NCI-H146 treated with DMSO at 0.1 percent for 48 hours (cell line): ENCODE measurements around the gene PXMP2.
"Not testable (repeated sequence)": the region's sequence is repeated elsewhere in the genome, so short reads cannot be mapped to it uniquely, and the experiment has no call there.

ENCODE experiments used
- DNase-seq: peaks from one replicate; lab custom pipeline; 2025; ENCODE audit not compliant: unreplicated experiment; lab: John Stamatoyannopoulos, UW

PXMP2 gene

DNA sequence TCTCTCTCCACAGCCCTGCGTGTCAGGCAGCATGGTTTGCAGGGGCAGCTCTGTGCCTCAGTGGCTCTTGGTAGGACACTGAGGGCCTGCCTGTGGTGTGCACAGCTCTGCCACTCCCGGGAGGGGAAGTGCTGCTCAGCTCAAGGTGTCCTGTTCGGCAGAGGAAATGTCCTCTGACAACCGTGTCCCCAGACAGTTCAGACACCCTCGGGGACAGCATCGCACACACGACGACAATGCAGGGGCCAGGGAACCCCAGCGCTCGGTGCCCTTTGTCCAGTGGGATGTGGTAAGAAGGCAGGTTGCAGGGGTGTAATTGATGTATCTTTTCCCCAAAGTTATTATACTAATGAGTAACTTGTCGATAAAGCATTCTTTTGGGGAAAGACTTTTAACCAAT, 60.0 kb downstream of the PXMP2 start:
- no peak for DNase-seq

DNA sequence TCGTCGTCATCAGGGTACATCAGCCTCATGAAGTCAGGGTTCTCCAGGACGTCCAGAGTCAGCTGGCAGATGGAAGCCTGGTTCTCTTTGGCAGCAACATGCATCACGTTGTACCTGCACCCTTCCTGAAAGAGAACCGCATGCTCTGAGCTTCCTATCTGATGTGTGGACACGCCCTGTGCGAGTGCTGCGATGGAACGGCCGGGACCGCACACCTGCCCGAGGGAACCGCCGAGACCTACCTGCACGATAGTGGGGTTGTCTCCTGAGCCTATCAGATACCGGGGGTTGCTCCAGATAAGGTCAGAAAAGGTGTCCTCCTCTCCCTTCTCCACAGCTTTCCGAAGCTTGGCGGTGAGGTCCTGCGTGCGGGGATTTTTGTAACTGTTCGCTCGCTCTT, 60.5 kb downstream of the PXMP2 start:
- no peak for DNase-seq

DNA sequence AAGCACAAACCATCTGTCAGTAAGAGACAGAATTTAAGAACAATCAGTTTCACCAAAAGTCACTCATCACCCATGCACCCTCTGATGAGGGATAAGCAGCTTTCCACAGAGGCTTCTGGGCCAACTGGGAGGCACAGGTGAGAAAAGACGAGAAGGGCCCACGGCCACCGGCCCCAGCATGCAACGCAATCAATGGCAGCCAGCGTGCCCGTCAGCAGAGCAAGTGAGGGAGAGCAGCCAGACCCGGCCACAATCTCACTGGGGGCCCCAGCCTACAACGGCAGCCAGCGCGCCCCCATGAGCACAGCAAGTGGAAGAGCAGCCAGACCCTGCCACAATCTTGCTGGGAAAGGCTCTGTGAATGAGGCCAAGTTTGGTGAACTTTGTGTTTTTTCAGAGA, 60.9 kb downstream of the PXMP2 start:
- no peak for DNase-seq

DNA sequence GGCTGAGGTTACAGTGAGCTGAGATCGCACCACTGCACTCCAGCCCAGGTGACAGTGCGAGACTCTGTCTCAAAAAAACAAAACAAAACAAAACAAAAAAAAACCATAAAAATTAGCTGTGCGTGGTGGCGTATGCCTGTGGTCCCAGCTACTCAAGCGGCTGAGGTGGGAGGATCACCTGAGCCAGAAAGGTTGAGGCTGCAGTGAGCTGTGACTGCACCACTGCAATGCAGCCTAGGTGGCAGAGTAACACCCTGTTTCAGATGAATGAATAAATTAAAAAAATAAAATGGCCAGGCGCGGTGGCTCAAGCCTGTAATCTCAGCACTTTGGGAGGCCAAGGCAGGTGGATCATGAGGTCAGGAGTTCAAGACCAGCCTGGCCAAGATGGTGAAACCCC, 66.3 kb downstream of the PXMP2 start:
- DNase-seq, result not testable (repeated sequence)

DNA sequence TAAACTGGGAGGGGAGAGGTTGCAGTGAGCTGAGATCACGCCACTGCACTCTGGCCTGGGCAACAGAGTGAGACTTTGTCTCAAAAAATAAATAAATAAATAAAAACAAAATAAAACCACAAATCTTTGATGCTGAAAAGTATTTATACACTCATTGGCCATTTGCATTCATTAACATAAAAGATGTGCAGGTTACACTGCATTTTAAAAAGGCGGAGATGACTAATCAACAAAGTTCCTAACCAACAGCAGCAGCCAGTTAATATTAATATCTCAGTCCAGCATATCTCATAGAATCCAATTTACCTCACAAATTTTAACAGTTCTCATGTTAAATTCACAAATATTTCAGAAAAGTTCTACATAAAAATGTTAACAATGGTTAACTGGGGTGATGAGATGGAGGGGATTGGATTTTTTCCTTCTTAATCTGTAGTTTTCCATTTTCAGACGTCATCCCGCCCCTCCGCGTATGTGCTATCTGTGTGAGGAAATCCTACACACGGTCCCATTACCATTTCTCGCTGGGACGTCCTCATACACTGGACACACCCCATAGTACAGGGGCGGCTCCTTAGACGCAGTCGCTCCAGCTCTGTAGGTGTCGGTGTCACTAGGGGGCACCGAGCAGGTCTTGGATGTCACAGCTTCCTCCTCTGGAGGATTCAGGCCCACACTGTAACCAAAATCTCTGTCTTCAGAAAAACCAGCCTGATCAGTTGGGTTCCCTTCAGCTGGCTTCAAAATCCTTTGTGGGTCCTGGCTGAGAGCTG, 67.0 kb downstream of the PXMP2 start:
- DNase-seq, result no peak
